Kidney epithelial cell (primary cell): ENCODE results near the gene CERS3. TPM values are rescaled to one million over a fixed set of nuclear protein-coding genes. Genes with fewer than 3 reads are reported as not detected.

Experiments used
- DNase-seq: peaks from one replicate; pipeline ENCODE4 v3.0.0-alpha.2; 2010; ENCODE audit warnings: low read depth
- H3K27me3 ChIP-seq: 2 replicates; pipeline ENCODE4 v1.6.0; 2011; ENCODE audit warnings: low read length; ENCODE audit not compliant: control insufficient read depth, insufficient read depth
- H3K36me3 ChIP-seq: 2 replicates; pipeline ENCODE4 v1.5.1; 2011; ENCODE audit warnings: low read length; ENCODE audit not compliant: control insufficient read depth, insufficient read depth
- H3K4me3 ChIP-seq: 2 replicates; pipeline ENCODE4 v1.5.1; 2011; ENCODE audit warnings: low read depth, mild to moderate bottlenecking, control low read depth, low read length
- CTCF ChIP-seq: IDR thresholded peaks from 2 replicates; pipeline ENCODE4 v1.5.1; 2011; ENCODE audit warnings: mild to moderate bottlenecking, moderate library complexity, low read length, control low read depth, inconsistent platforms; ENCODE audit not compliant: insufficient read depth, poor library complexity, severe bottlenecking
- total RNA-seq: library from RNA; depleted of rRNA; stranded (reverse); fragments of >200 nt; gene quantifications from 2 replicates; pipeline ENCODE4 v1.2.3, GENCODE V29; 2015

CERS3 gene
- total RNA-seq, 1 donor from 2014 or later, result not detected

DNA sequence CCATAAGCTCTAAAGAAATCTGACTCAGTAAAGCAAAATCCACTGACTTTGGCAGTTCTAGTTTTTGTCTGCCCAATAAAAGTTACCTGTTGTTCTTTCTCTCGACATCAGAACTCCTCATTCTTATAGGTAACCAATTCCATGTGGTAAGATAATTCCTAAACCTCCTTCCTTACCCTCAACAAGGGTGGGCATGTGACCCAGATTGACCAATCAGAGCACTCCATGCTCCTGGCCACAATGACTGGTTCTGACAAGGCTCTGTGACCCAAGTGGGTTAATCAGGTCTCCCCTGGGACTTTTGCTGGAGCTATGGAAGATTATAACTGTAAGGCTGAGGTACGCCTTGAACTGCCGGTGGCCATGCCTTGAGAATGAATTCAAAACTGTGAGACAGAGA, 41.5 kb upstream of the CERS3 start:
- Histone ChIP-seq H3K36me3 (no peaks in the 10 kb centered on the region), H3K4me3 (no peak overlapping the region), H3K27me3 (no peaks in the 10 kb centered on the region)
- TF ChIP-seq CTCF, result no peak
- no peak for DNase-seq

GRCh38 chr15:100569391-100569790, 40.6 kb upstream of the CERS3 start:
- Histone ChIP-seq H3K27me3 (no peaks in the 10 kb centered on the region), H3K36me3 (no peaks in the 10 kb centered on the region), H3K4me3 (no peak overlapping the region)
- TF ChIP-seq CTCF, result no peak
- no peak for DNase-seq

DNA sequence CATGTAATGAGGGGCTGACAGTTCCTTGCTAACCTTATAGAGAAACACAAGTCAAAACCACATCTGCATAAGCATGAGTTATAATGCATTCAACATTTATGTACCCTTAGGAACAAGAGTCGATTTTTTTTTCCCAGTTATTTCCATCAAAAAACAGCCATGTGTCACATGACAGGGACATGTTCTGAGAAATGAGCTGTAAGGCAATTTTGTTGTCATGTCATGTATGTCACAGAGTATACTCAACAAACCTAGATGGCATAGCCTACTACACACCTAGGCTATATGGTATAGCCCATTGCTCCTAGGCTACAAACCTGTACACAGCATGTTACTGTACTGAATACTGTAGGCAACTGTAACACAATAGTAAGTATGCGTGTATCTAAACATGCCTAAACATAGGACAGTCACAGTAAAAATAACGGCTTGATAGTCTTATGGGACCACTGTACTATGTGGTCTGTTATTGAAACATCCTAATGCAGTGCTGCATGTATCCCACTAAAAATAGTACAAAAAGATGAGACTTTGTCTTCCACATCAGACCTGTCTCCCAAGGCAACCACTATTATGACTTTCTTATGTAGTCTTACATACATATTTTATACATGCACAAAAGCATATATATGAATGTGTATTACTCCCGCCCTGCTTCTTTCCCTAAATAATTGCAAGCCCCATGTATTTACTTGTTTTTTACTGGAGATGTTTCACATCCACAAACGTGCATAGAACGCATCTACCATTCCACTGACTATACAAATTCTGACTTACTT, 38.3 kb upstream of the CERS3 start:
- no peak for DNase-seq
- Histone ChIP-seq H3K27me3 (no peaks in the 10 kb centered on the region), H3K36me3 (no peaks in the 10 kb centered on the region), H3K4me3 (no peak overlapping the region)
- TF ChIP-seq CTCF, result no peak

GRCh38 chr15:100565591-100565990, 36.8 kb upstream of the CERS3 start:
- TF ChIP-seq CTCF, result no peak
- Histone ChIP-seq H3K36me3 (no peaks in the 10 kb centered on the region), H3K27me3 (no peaks in the 10 kb centered on the region), H3K4me3 (no peak overlapping the region)
- DNase-seq, result no peak

DNA sequence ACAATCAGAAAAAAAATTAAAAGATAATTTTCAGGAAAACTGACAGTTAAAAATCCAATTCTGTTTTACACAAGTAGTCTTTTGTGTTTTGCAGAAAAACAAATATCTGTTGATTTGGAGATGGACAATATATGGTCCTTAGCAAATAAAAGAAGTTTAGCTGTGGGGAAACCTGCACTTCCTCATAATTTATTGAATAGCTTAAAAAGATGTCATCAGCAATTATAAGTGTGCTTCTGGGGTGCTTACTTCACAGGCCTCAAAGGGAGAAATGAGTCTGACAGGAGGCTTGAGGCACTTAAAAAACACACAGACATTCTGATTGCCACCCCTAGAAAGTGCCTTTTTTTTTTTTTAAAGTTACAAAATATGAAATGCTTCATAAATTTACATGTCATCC, 31.6 kb upstream of the CERS3 start:
- H3K27me3 ChIP-seq, result no peaks in the 10 kb centered on the region
- no peaks in the 10 kb centered on the region for H3K36me3 ChIP-seq
- no peak for DNase-seq
- H3K4me3 ChIP-seq, result no peak overlapping the region
- TF ChIP-seq CTCF, result no peak

DNA sequence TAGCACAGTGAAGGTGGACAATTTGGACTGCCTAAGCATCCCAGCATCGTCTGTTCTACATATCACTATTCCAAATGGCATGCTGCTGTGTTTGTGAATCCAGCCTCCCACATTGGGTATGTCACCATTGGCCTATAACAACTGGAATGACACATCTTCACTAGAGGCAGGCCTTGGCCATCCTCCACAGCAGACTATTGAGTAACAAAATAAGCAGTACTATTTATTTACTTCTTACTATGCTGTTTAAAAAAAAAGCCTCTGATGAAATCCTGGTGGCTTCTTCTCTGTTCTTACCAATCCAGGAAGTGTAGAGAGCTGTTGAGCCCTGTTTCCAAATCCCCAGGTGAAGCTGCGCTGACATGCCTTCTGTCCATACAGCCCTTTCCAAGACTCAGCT, 30.6 kb upstream of the CERS3 start:
- no peak for TF ChIP-seq CTCF
- no peak for DNase-seq
- Histone ChIP-seq H3K36me3 (no peaks in the 10 kb centered on the region), H3K27me3 (no peaks in the 10 kb centered on the region), H3K4me3 (no peak overlapping the region)
